CD14-positive monocyte (primary cell): ENCODE data around the gene TMEM87B. TPM values are rescaled to one million over a fixed set of nuclear protein-coding genes. Genes with fewer than 3 reads are reported as not detected.

Source experiments
- DNase-seq, 3 donors: peaks; one replicate each; pipeline ENCODE4 v3.0.0-alpha.2; 2011 to 2022
- H2AFZ ChIP-seq: 2 replicates; pipeline ENCODE4 v1.6.0; 2012; ENCODE audit warnings: mild to moderate bottlenecking, low read depth, low read length, inconsistent platforms; ENCODE audit not compliant: insufficient read depth, poor library complexity, severe bottlenecking
- H3K27ac ChIP-seq, 2 donors: 1 replicate in 1 of 2; 2 replicates in 1 of 2; pipeline ENCODE4 v1.5.1; 2012 to 2013; ENCODE audit warnings: low read length in 2 of 2, control low read depth in 1 of 2, inconsistent platforms in 1 of 2, low read depth in 1 of 2, mild to moderate bottlenecking in 1 of 2
- H3K27me3 ChIP-seq, 2 donors: one replicate each; pipeline versions ENCODE4 v1.6.0 to v1.6.1; 2011 to 2013; ENCODE audit warnings: low read length in 2 of 2; ENCODE audit not compliant: control insufficient read depth in 2 of 2, insufficient read depth in 2 of 2
- H3K36me3 ChIP-seq, 2 donors: replicated peaks in 1 of 2; 1 replicate in 1 of 2; 2 replicates in 1 of 2; pipeline versions ENCODE4 v1.5.1 to v1.6.1; 2012 to 2013; ENCODE audit warnings: low read length in 2 of 2, control low read depth in 1 of 2, inconsistent platforms in 1 of 2, mild to moderate bottlenecking in 1 of 2; ENCODE audit not compliant: insufficient read depth in 2 of 2, control insufficient read depth in 1 of 2
- H3K4me1 ChIP-seq, 2 donors: 1 replicate in 1 of 2; 2 replicates in 1 of 2; pipeline versions ENCODE4 v1.5.1 to v1.6.1; 2012 to 2013; ENCODE audit warnings: low read length in 2 of 2, control low read depth in 1 of 2, inconsistent platforms in 1 of 2, mild to moderate bottlenecking in 1 of 2, moderate library complexity in 1 of 2; ENCODE audit not compliant: insufficient read depth in 2 of 2, control insufficient read depth in 1 of 2
- H3K4me2 ChIP-seq: replicated peaks from 2 replicates; pipeline ENCODE3; 2012; ENCODE audit warnings: low read length, moderate library complexity, mild to moderate bottlenecking; ENCODE audit not compliant: poor library complexity, severe bottlenecking; ENCODE audit errors: extremely low read depth
- H3K4me3 ChIP-seq, 3 experiments: fragments of 200-600 bp in 1 of 3; sonication (generic) in 1 of 3; replicated peaks in 1 of 3; 1 replicate in 2 of 3; 2 replicates in 1 of 3; pipeline ENCODE4 v1.5.1; 2011 to 2013; ENCODE audit warnings: low read length in 3 of 3, mild to moderate bottlenecking in 3 of 3, control low read depth in 2 of 3, low read depth in 2 of 3, inconsistent platforms in 1 of 3, moderate library complexity in 1 of 3
- H3K79me2 ChIP-seq: 2 replicates; pipeline ENCODE4 v1.6.0; 2012; ENCODE audit warnings: mild to moderate bottlenecking, control low read depth, inconsistent platforms, low read length, moderate library complexity; ENCODE audit not compliant: insufficient read depth
- H3K9ac ChIP-seq: 2 replicates; pipeline ENCODE4 v1.6.0; 2017; ENCODE audit warnings: low read length, mild to moderate bottlenecking; ENCODE audit not compliant: insufficient read depth, poor library complexity, severe bottlenecking
- H3K9me3 ChIP-seq, 2 donors: replicated peaks in 1 of 2; 1 replicate in 1 of 2; 2 replicates in 1 of 2; pipeline versions ENCODE4 v1.5.1 to v1.6.1; 2012 to 2013; ENCODE audit warnings: low read length in 2 of 2, control low read depth in 1 of 2; ENCODE audit not compliant: control insufficient read depth in 1 of 2, insufficient read depth in 1 of 2
- H4K20me1 ChIP-seq: 2 replicates; pipeline ENCODE4 v1.6.0; 2012; ENCODE audit warnings: mild to moderate bottlenecking, low read length, control low read depth, moderate library complexity; ENCODE audit not compliant: insufficient read depth
- H3K27ac Mint-ChIP-seq, 7 donors: one replicate each; pipeline ENCODE4 v1.8.0; 2020; ENCODE audit warnings: mild to moderate bottlenecking in 7 of 7, mixed read lengths in 7 of 7, moderate library complexity in 6 of 7, inconsistent platforms in 2 of 7
- H3K27me3 Mint-ChIP-seq, 3 donors: one replicate each; pipeline ENCODE4 v1.8.0; 2021 to 2022; ENCODE audit warnings: low read depth in 3 of 3, mild to moderate bottlenecking in 3 of 3, mixed read lengths in 3 of 3, moderate library complexity in 3 of 3, inconsistent platforms in 1 of 3
- H3K36me3 Mint-ChIP-seq, 2 donors: one replicate each; pipeline ENCODE4 v1.8.0; 2020; ENCODE audit warnings: mixed read lengths in 2 of 2, inconsistent platforms in 1 of 2, mild to moderate bottlenecking in 1 of 2
- H3K4me1 Mint-ChIP-seq: one replicate; pipeline ENCODE4 v1.8.0; 2020; ENCODE audit warnings: mild to moderate bottlenecking, mixed read lengths
- H3K4me3 Mint-ChIP-seq, 2 donors: one replicate each; pipeline ENCODE4 v1.8.0; 2020; ENCODE audit warnings: mild to moderate bottlenecking in 2 of 2, mixed read lengths in 2 of 2, moderate library complexity in 1 of 2
- H3K9me3 Mint-ChIP-seq, 7 donors: one replicate each; pipeline ENCODE4 v1.8.0; 2020 to 2022; ENCODE audit warnings: mixed read lengths in 7 of 7, mild to moderate bottlenecking in 6 of 7, moderate library complexity in 6 of 7, inconsistent platforms in 2 of 7
- CTCF ChIP-seq: fragments of 200-600 bp; IDR thresholded peaks from one replicate; pipeline ENCODE4 v1.8.0; 2022; ENCODE audit warnings: antibody characterized with exemption, mild to moderate bottlenecking
- WGBS: methylation state at CpG from one replicate; pipeline ENCODE4 v1.1.5; 2013; ENCODE audit warnings: missing lambda C conversion rate; ENCODE audit not compliant: insufficient coverage; 5-methylcytosine and 5-hydroxymethylcytosine counted together
- intact Hi-C, 2 donors: fragments of 100-400 bp; cut with micrococcal nuclease; formaldehyde crosslinking; loops; one replicate each; pipeline versions ENCODE4 v1.15.0 to v1.15.1; 2023
- polyA plus RNA-seq, 3 donors: library from polyadenylated mRNA; depleted of rRNA in 1 of 3; unstranded in 2 of 3; stranded (reverse) in 1 of 3; fragments of 300-500 nt in 2 of 3; fragments of >200 nt in 1 of 3; fragmentation: Illumina TruSeq in 2 of 3; gene quantifications; 1 replicate in 2 of 3; 2 replicates in 1 of 3; pipeline ENCODE4 v1.2.3, GENCODE V29; 2012 to 2021

The TMEM87B gene
- polyA plus RNA-seq, 3 donors = 9.1 to 13.4 (median 11.4) TPM

DNA sequence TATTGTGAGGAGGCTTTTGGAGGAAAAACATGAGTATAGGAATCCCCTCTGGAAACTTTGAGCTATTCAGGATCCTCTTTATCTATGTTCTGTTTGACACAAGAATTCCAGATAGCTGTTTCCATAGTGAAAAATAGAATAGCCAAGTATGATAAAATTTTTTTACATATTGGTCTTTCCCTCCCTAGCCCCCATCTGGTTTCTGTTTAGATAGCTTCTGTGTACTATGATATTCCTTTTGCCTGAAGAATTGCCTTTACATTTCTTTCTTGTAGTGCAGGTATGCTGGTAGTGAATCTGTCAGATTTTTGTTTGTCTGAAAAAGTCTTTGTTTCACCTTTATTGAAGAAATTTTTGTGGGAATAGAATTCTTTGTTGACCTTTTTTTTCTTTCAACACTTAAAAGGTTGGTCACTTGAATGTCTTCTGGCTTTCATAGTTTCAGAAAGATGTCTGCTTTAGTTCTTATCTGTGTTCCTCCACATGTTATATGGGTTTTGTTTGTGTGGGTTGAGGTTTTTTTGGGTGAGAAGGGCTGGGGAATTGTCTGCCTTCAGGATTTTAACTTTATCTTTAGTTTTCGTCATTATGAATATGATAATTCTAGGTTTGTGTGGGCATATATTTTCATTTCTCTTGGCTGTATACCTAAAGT is 53.2 kb downstream of the TMEM87B start:
- peaks cover 79 to 80% of the 10 kb centered on the region in 2 donors for H3K36me3 Mint-ChIP-seq
- no peak overlapping the region for H3K4me3 Mint-ChIP-seq
- WGBS = no CpG with 5 or more reads among the region's 1 CpG
- no peak overlapping the region for H3K9ac ChIP-seq
- no peaks in the 10 kb centered on the region for H3K27me3 ChIP-seq
- no peaks in the 10 kb centered on the region for H3K4me1 ChIP-seq
- intact Hi-C loops = no loop called here
- peaks cover 3 to 13% of the 10 kb centered on the region in 2 donors for H3K9me3 ChIP-seq
- no peak overlapping the region for H3K4me3 ChIP-seq
- no peak for TF ChIP-seq CTCF
- H3K27ac ChIP-seq = no peak overlapping the region
- H3K27ac Mint-ChIP-seq = no peak overlapping the region
- no peak overlapping the region for H3K4me2 ChIP-seq
- no peak for DNase-seq
- H3K27me3 Mint-ChIP-seq = peaks cover 0 to 1% (median 0%) of the 10 kb centered on the region in 3 donors
- H3K4me1 Mint-ChIP-seq = no peaks in the 10 kb centered on the region
- H3K36me3 ChIP-seq = peaks cover 97 to 98% of the 10 kb centered on the region in 2 donors
- no peaks in the 10 kb centered on the region for H3K79me2 ChIP-seq
- no peaks in the 10 kb centered on the region for H4K20me1 ChIP-seq
- H2AFZ ChIP-seq = no peak overlapping the region
- H3K9me3 Mint-ChIP-seq = peaks cover 12 to 20% (median 14%) of the 10 kb centered on the region in 7 donors

- no peak overlapping the region for H3K4me3 ChIP-seq
- no peak overlapping the region for H3K27ac ChIP-seq
- H3K27me3 ChIP-seq = no peaks in the 10 kb centered on the region
- Mint-ChIP-seq H3K4me1 (no peaks in the 10 kb centered on the region), H3K27me3 (peaks cover 0 to 1% (median 0%) of the 10 kb centered on the region in 3 donors), H3K4me3 (no peak overlapping the region), H3K36me3 (peaks cover 71 to 72% of the 10 kb centered on the region in 2 donors), H3K9me3 (peaks cover 12 to 20% (median 14%) of the 10 kb centered on the region in 7 donors), H3K27ac (no peak overlapping the region)
- H3K4me1 ChIP-seq = no peaks in the 10 kb centered on the region
- no peaks in the 10 kb centered on the region for H3K79me2 ChIP-seq
- H4K20me1 ChIP-seq = no peaks in the 10 kb centered on the region
- no peak overlapping the region for H3K9ac ChIP-seq
- no peak overlapping the region for H3K4me2 ChIP-seq
- no peak for DNase-seq
- no peak for TF ChIP-seq CTCF
- peaks cover 3 to 13% of the 10 kb centered on the region in 2 donors for H3K9me3 ChIP-seq
- intact Hi-C loops = no loop called here
- peaks cover 89 to 91% of the 10 kb centered on the region in 2 donors for H3K36me3 ChIP-seq
- no peak overlapping the region for H2AFZ ChIP-seq
These were observed 54.2 kb downstream of the TMEM87B start for GRCh38 chr2:112109278-112109677.
